GM12801 (cell line): ENCODE data around the gene PEX26.

Experiments used
- TF ChIP-seq, protein P1 (sequence below): IDR thresholded peaks from one replicate; pipeline ENCODE4 v1.5.1; 2011; ENCODE audit warnings: control low read depth; ENCODE audit not compliant: insufficient read length; ENCODE audit errors: extremely low read depth

Gene PEX26

DNA sequence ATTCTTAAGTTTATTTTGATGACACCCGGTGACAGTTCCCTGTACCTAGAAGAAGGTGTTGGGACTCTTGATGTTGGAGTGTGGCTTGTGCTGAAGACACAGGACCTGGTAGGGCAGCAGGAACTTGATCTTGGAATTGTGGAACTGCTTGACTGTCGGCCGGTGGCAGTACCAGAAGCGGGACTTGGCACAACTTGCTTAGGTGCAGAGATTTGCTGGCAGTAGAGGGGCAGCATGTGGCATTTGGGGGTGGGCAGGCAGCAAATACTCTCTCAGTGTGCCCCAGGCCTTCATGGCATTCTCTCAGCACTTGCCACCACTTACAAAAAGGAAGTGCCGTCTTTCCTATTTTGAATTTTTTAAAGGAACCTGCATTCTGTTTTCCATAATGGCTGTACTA is 3.6 kb downstream of the PEX26 start:
- TF ChIP-seq, protein P1, sequence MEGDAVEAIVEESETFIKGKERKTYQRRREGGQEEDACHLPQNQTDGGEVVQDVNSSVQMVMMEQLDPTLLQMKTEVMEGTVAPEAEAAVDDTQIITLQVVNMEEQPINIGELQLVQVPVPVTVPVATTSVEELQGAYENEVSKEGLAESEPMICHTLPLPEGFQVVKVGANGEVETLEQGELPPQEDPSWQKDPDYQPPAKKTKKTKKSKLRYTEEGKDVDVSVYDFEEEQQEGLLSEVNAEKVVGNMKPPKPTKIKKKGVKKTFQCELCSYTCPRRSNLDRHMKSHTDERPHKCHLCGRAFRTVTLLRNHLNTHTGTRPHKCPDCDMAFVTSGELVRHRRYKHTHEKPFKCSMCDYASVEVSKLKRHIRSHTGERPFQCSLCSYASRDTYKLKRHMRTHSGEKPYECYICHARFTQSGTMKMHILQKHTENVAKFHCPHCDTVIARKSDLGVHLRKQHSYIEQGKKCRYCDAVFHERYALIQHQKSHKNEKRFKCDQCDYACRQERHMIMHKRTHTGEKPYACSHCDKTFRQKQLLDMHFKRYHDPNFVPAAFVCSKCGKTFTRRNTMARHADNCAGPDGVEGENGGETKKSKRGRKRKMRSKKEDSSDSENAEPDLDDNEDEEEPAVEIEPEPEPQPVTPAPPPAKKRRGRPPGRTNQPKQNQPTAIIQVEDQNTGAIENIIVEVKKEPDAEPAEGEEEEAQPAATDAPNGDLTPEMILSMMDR = no peak

DNA sequence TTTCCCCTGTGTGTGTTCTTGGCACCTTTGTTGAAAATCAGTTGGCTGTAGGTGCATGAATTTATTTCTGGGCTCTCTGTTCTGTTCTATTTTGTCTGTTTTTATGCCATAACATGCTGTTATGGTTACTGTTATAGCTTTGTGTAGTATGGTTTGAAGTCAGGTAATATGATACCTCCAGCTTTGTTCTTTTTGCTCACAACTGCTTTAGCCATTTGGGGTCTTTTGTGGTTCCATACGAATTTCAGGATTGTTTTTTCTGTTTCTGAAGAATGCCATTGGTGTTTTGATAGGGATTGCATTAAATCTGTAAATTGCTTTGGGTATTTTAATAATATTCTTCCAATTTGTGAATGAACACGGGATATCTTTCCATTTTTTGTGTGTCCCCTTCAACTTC is 4.7 kb downstream of the PEX26 start:
- TF ChIP-seq, protein P1 = no peak

DNA sequence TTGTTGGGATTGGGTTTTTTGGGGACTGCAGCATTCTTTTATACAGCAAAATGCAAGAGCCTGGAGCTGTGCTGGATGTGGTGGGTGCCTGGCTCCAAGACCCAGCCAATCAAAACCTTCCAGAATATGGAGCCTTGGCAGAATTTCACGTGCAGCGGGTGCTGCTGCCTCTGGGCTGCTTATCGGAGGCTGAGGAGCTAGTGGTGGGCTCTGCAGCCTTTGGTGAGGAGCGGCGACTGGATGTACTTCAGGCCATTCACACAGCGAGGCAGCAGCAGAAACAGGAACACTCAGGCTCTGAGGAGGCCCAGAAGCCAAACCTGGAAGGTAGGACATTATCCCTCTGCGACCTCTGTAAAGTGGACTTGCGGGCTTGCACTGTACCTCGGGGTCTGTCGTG is 5.6 kb downstream of the PEX26 start:
- TF ChIP-seq, protein P1 = no peak

DNA sequence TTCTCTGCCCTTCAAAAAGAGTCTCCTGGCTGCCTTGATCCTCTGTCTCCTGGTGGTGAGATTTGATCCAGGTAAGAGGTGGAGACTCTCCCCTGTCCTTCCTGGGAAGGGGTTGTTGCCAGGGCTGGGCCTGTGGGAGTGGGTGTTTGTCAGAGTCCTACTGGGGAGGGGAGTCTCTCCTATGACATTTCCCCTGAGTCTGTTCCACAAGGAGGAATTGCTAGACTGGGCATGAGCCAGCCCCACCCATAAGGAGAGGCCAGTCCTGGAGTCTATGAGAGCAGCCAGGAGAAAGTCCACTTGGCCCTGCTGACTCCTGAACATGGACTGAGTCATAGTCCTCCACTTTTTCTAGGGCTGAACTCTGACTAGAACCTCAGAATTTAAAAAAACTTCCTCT is 7.4 kb downstream of the PEX26 start:
- TF ChIP-seq, protein P1 = no peak

DNA sequence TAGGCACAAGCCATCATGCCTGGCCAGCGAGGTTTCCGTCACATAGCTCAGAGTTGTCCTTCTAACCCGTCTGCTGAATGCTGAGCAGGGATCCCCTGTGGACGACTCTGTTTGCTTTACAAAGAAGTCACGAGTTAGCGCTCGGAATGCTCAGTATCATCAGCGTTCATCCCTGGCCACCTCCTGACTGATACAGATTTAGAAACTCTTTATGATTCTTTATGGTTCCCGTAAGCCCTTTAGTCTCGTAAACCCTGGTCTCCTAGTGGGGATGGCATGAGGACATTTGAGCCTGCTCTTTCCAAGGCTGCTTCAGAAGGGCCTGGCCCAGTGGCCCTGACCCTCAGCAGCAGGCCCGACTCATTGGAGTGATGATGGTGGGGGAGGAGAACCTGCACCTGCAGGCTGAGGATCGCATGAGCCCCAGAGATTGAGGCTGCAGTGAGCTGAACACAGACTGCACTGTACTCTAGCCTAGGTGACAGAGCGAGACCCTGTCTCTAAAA is 9.6 kb downstream of the PEX26 start:
- TF ChIP-seq, protein P1 = no peak

DNA sequence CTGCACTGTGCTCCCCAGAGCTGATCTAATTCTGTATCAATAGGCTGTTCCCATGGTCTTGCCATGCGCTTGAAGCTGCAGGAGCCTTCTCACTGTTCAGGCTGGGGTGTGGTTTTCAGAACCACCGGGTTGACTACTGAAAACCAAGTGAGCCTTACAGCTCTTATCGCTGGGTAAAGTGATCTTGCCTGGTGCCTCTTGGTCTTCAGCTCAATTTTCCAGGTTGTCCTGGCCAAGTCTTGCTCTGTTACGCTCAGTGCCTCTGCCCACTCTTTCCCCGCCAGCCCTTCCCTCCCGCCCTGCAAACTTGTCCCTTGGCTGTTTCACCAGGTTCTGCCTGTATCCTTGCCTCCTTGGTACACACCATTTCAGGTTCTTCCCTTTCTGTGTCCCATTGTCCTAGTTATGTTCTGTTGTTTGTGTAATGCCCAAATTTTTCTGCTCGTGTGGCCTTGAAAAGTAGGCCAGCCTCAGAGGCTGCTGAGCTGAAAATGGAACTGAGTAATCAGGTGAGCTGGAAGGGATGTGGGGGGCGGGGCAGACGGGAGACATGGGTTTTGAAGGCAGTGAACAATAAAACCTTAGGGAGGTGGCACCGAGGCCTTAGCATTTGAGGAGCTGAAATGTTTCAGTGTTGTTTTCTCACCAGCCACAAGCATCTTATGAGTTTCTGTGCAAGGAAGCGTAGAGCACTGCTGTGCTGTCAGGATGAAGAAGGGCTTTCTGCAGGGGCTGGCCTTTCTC is 11.2 kb downstream of the PEX26 start:
- TF ChIP-seq, protein P1 = no peak

DNA sequence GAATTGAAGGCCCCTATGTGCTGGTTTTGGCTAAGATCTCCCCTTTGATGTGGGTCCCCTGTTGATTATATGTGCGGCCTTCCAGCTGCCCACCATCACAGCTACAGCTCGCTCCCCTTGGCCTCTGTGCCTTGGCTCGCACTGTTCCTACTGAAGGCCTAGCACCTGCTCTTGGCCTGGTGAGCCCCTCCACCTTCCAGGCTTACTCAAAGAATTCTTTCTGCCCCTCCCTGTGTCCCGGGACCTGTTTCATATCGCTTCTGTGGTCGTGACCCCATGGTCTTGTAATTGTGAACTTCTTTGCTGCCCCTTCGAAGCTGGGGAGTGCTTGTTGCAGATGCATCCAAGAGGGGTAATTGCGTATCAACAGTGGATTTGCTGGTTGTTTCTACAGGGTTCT is 12.5 kb downstream of the PEX26 start:
- TF ChIP-seq, protein P1 = no peak
